Mesodermal cell (in vitro differentiated cells): ENCODE data around the gene WNT3A. TPM values are rescaled to one million over a fixed set of nuclear protein-coding genes. Genes with fewer than 3 reads are reported as not detected.
"Not testable (repeated sequence)": the region's sequence is repeated elsewhere in the genome, so short reads cannot be mapped to it uniquely, and the experiment has no call there.

Experiments used
- H3K27ac ChIP-seq: 2 replicates; pipeline ENCODE4 v1.7.0; 2013; ENCODE audit warnings: mild to moderate bottlenecking, low read depth, low read length, moderate library complexity; ENCODE audit not compliant: severe bottlenecking
- H3K36me3 ChIP-seq: 2 replicates; pipeline ENCODE4 v1.7.1; 2013; ENCODE audit warnings: mild to moderate bottlenecking, low read length, moderate library complexity; ENCODE audit not compliant: control insufficient read depth, insufficient read depth
- H3K4me1 ChIP-seq: one replicate; pipeline ENCODE4 v1.7.1; 2013; ENCODE audit warnings: mild to moderate bottlenecking, low read length; ENCODE audit not compliant: insufficient read depth, control insufficient read depth, poor library complexity, severe bottlenecking
- H3K4me3 ChIP-seq: 2 replicates; pipeline ENCODE4 v1.7.0; 2013; ENCODE audit warnings: low read length, control low read depth, mild to moderate bottlenecking; ENCODE audit not compliant: insufficient read depth, poor library complexity, severe bottlenecking; ENCODE audit errors: extremely low read depth
- H3K9me3 ChIP-seq: 2 replicates; pipeline ENCODE4 v1.7.1; 2013; ENCODE audit warnings: mild to moderate bottlenecking, low read length, moderate library complexity; ENCODE audit not compliant: control insufficient read depth
- WGBS, 2 experiments: methylation state at CpG; one replicate each; pipeline ENCODE4 v1.1.5; 2013; ENCODE audit warnings: missing lambda C conversion rate in 2 of 2; ENCODE audit not compliant: insufficient coverage in 2 of 2; 5-methylcytosine and 5-hydroxymethylcytosine counted together
- polyA plus RNA-seq, 2 experiments: library from polyadenylated mRNA; stranded (reverse); fragments of 50-300 nt; gene quantifications; one replicate each; pipeline ENCODE4 v1.2.3, GENCODE V29; 2013

WNT3A gene, protein sequence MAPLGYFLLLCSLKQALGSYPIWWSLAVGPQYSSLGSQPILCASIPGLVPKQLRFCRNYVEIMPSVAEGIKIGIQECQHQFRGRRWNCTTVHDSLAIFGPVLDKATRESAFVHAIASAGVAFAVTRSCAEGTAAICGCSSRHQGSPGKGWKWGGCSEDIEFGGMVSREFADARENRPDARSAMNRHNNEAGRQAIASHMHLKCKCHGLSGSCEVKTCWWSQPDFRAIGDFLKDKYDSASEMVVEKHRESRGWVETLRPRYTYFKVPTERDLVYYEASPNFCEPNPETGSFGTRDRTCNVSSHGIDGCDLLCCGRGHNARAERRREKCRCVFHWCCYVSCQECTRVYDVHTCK
- polyA plus RNA-seq (2013, experiment 1 of 2), result 1.4 TPM
- polyA plus RNA-seq (2013, experiment 2 of 2), result 0.61 TPM

DNA sequence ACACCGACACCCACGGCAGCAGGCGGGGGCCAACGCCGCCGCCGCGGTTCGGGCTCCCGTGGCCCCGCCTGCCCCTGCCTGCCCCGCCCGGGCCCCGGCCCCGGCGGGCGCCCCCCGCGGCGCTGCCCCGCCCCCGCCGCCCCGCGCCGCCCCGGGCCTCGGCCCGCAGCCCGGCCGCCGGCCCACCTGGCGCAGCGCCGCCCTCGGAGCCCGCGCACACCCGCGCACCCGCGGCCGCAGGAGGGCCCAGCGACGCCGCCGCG is at the start of gene WNT3A:
Gene WNT3A (plus strand): TSS at position 213 of the 263 bp plus-strand sequence. CDS start 131 bp downstream, outside the sequence.
- Histone ChIP-seq H3K27ac (no peak within 1 kb of the TSS), H3K36me3 (no peaks in the 10 kb centered on the region), H3K4me1 (peaks cover 7% of the 10 kb centered on the region), H3K4me3 (peak within 1 kb of the TSS; percentile 8), H3K9me3 (no peaks in the 10 kb centered on the region)
- WGBS, 2 experiments, result 0 to 1% methylated on average over 16 to 22 of the region's 48 CpGs

DNA sequence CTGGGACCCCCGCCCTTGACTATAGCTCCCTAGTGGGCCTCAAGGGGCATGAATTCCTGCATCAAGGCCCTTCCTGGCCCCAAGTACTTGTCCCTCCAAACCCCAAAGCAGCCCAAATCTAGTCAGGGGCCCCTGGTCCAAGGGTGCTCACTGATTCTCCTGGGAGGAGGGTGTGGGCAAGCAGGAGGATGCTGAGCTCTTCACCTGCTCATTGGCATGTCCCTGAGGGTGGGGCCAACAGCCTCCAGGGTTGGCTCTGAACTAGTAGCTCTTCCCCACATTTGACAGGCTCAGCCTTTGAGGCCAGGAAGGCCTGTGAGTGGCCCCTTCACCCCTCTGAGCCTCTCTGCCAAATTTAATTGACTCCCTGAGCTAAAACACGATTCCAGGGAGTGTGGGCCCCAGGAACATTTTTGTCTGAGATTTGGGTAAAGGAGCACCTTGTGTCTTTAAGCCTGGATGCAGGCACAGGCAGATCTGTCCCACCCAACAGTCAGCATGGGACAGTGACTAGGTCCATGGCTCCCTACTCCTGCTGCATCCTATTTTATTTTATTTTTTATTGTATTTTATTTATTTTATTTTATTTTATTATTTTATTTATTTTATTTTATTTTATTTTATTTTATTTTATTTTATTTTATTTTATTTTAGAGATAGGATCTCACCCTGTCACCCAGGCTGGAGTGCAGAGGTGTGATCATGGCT is 48.0 kb upstream of the WNT3A start:
- Histone ChIP-seq H3K4me3 (no peak overlapping the region), H3K4me1 (peaks cover under 1% of the 10 kb centered on the region), H3K36me3 (no peaks in the 10 kb centered on the region), H3K27ac (no peak overlapping the region), H3K9me3 (peaks cover 7% of the 10 kb centered on the region)
- WGBS, 2 experiments, result 75 to 77% methylated on average over 2 of the region's 2 CpGs

DNA sequence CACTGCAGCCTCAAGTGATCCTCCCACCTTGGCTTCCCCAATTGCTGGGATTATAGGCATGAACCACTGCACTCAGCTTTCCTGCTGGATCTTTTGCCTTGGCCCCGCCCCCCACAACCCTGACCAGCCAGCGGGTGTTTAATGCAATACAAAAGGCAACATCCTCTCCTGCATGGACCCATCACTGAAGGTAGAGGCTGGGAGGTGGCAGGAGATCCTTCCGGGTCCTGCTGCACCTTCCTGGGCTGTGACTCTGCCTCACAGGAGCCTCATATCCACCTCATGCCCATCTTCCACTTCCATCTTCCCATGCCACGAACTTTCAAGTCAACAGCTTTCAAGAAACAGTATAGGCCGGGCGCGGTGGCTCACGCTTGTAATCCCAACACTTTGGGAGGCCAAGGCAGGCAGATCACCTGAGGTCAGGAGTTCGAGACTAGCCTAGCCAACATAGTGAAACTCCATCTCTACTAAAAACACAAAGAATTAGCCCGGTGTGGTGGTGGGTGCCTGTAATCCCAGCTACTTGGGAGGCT is 47.4 kb upstream of the WNT3A start:
- Histone ChIP-seq H3K9me3 (peaks cover 5% of the 10 kb centered on the region), H3K4me3 (no peak overlapping the region), H3K36me3 (no peaks in the 10 kb centered on the region), H3K4me1 (no peaks in the 10 kb centered on the region), H3K27ac (no peak overlapping the region)
- 82 to 87% methylated on average over 6 to 10 of the region's 10 CpGs for WGBS, 2 experiments

- H3K4me3 ChIP-seq, result no peak overlapping the region
- H3K9me3 ChIP-seq, result no peaks in the 10 kb centered on the region
- no peak overlapping the region for H3K27ac ChIP-seq
- no peaks in the 10 kb centered on the region for H3K36me3 ChIP-seq
- no peaks in the 10 kb centered on the region for H3K4me1 ChIP-seq
- 62 to 82% methylated on average over 3 to 4 of the region's 4 CpGs for WGBS, 2 experiments
These were observed 44.9 kb upstream of the WNT3A start for GRCh38 chr1:227961651-227962466.

- H3K27ac ChIP-seq, H3K4me3 ChIP-seq, H3K4me1 ChIP-seq, H3K9me3 ChIP-seq, H3K36me3 ChIP-seq: not testable (repeated sequence)
- no CpG with 5 or more reads among the region's 2 CpGs for WGBS, 2 experiments
These were observed 40.1 kb upstream of the WNT3A start for GRCh38 chr1:227966733-227967132.

DNA sequence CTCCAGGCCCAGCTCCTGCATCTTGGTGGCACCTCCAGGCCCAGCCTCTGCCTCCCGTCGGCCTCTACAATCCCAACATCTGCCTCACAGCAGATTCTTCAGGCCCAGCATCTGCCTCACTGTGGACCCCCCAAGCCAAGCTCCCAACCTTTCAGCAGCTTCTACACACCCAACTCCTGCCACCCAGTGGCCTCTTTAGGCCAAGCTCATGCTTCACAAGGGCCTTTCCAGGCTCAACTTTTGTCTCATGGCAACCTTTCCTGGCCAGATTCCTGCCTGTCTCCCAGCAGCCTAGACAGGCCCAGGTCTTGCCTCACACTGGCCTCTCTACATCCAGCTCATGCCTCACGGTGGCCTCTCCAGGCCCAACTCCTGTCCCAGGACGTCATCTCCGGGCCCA is 39.0 kb upstream of the WNT3A start:
- not testable (repeated sequence) for H3K9me3 ChIP-seq, H3K27ac ChIP-seq, H3K4me3 ChIP-seq, H3K36me3 ChIP-seq, H3K4me1 ChIP-seq
- 83% methylated on average over 1 of the region's 5 CpGs; no CpG with 5 or more reads in 1 of the 2 experiments for WGBS, 2 experiments

- H3K4me3 ChIP-seq, H3K4me1 ChIP-seq, H3K9me3 ChIP-seq, H3K36me3 ChIP-seq, H3K27ac ChIP-seq: not testable (repeated sequence)
- 89 to 94% methylated on average over 20 to 27 of the region's 36 CpGs for WGBS, 2 experiments
These were observed 36.5 kb upstream of the WNT3A start for GRCh38 chr1:227970076-227970995.

DNA sequence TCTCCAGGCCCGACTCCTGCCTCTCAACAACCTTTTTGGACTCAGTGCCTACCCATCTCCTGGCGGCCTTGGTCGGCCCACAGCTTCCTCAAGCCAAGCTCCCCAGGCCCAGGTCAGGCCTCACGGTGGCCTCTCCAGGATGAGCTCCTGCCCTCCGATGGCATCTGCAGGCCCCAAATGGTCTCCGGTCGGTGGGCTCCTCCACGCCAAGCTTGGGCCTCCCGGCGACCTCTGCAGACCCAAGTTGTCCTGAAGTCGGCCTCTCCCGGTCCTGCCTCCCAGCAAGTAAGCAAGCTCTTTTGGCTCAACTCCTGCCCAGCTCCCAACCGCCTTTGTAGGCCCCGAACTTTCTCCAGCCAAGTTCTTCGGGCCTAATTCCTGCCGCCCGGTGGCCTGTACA is 35.6 kb upstream of the WNT3A start:
- not testable (repeated sequence) for H3K4me3 ChIP-seq, H3K9me3 ChIP-seq, H3K4me1 ChIP-seq, H3K36me3 ChIP-seq, H3K27ac ChIP-seq
- WGBS, 2 experiments, result 100% methylated on average over 1 to 3 of the region's 17 CpGs

DNA sequence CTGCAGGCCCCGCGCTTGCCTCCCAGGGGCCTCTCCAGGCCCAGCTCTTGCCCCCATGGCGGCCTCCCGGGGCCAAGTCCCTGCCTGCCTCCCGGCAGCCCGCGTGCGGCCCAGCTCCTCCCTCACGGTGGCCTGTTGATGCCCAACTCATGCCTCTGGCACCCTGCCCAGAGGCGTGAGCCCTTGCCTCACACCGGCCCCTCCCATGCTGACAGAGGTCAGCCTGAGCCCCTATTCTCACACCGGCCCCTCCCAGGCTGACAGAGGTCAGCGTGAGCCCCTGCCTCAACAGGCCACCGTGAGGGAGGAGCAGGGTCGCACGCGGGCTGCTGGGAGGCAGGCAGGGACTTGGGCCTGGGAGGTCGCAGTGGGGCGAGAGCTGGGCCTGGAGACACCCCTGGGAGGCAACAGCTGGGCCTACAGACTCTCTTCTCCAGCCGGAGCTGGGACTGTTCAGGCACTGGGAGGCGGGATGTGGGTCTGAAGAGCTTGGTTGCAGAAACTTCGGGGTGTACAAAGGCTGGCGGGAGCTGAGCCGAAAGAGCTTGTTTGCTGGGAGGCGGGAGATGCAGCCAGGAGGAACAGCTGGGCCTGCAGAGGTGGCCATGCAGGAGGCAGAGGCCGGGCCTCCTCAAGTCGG is 35.0 kb upstream of the WNT3A start:
- not testable (repeated sequence) for H3K36me3 ChIP-seq, H3K4me3 ChIP-seq, H3K4me1 ChIP-seq, H3K27ac ChIP-seq, H3K9me3 ChIP-seq
- 95 to 98% methylated on average over 15 to 16 of the region's 27 CpGs for WGBS, 2 experiments
